ENCODE results near the gene PLXNB3.

PLXNB3 gene

GRCh38 chrX:153819384-153820040, 55.5 kb downstream of the PLXNB3 start:
- TF ChIP-seq POLR2AphosphoS5 (IDR thresholded peaks at IDR 0.05; ENCODE audit: low read depth, low read length): no peak
- TF ChIP-seq SIN3A (IDR thresholded peaks at IDR 0.05; ENCODE audit: borderline replicate concordance, insufficient read depth, low read length): no peak
- TF ChIP-seq FOXP2 (optimal IDR thresholded peaks at IDR 0.05; ENCODE audit: borderline replicate concordance, extremely low read depth, extremely low read length, insufficient read depth): no peak
- no peak for TF ChIP-seq REST (IDR thresholded peaks at IDR 0.05; ENCODE audit: insufficient read depth in 1 of 2, low read depth in 2 of 2, low read length in 2 of 2)
- no peak for TF ChIP-seq TAF1 (IDR thresholded peaks at IDR 0.05; ENCODE audit: borderline replicate concordance, insufficient read depth, low read length)

GRCh38 chrX:153820601-153821000, 56.6 kb downstream of the PLXNB3 start:
- TF ChIP-seq FOXP2 (optimal IDR thresholded peaks at IDR 0.05; ENCODE audit: borderline replicate concordance, extremely low read depth, extremely low read length, insufficient read depth): no peak
- TF ChIP-seq REST (IDR thresholded peaks at IDR 0.05; ENCODE audit: insufficient read depth in 1 of 2, low read depth in 2 of 2, low read length in 2 of 2): no peak
- TF ChIP-seq TAF1 (IDR thresholded peaks at IDR 0.05; ENCODE audit: borderline replicate concordance, insufficient read depth, low read length): no peak
- no peak for TF ChIP-seq POLR2AphosphoS5 (IDR thresholded peaks at IDR 0.05; ENCODE audit: low read depth, low read length)
- no peak for TF ChIP-seq SIN3A (IDR thresholded peaks at IDR 0.05; ENCODE audit: borderline replicate concordance, insufficient read depth, low read length)

DNA sequence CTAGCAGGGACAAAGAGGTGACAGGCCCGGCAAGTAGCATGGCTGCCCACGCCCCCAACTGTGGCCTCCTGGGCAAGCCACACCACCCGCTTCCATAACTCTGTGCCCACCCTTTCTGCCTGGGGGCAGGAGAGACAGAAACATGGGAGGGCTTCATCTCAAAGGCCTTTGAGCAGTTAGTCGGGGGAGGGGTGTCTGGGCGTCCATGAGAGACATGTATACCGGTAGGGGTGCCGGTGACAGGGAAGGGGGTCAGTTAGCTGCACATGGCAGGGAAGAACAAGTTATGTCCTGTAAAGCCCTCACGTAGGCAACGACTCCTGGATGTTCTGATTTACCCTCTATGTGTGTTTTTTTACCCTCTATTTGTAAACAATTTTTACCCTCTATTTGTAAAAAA, 57.0 kb downstream of the PLXNB3 start:
- TF ChIP-seq REST (IDR thresholded peaks at IDR 0.05; ENCODE audit: insufficient read depth in 1 of 2, low read depth in 2 of 2, low read length in 2 of 2): no peak
- TF ChIP-seq SIN3A (IDR thresholded peaks at IDR 0.05; ENCODE audit: borderline replicate concordance, insufficient read depth, low read length): no peak
- no peak for TF ChIP-seq FOXP2 (optimal IDR thresholded peaks at IDR 0.05; ENCODE audit: borderline replicate concordance, extremely low read depth, extremely low read length, insufficient read depth)
- no peak for TF ChIP-seq POLR2AphosphoS5 (IDR thresholded peaks at IDR 0.05; ENCODE audit: low read depth, low read length)
- no peak for TF ChIP-seq TAF1 (IDR thresholded peaks at IDR 0.05; ENCODE audit: borderline replicate concordance, insufficient read depth, low read length)

DNA sequence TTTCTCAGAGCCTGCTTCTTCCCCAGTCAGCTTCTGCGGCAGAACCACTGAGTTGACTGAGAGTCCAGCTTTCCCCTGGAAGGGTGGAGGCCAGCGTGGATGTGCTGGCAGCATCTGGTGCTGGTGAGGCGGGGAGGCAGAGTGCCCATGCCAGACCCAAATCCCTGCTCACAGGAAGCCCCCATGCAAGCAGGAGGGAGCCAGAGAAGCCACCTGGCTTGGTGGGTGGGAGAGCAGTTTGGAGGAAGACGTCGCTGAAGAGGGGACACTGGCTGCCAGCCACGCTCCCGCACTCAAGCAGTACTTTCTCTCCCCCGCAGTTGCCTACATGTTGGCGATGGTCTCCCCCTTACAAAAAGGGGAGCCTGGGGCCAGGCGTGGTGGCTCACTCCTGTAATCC, 60.3 kb downstream of the PLXNB3 start:
- TF ChIP-seq REST (IDR thresholded peaks at IDR 0.05; ENCODE audit: insufficient read depth in 1 of 2, low read depth in 2 of 2, low read length in 2 of 2) (no peak), POLR2AphosphoS5 (IDR thresholded peaks at IDR 0.05; ENCODE audit: low read depth, low read length) (no peak), SIN3A (IDR thresholded peaks at IDR 0.05; ENCODE audit: borderline replicate concordance, insufficient read depth, low read length) (no peak), TAF1 (IDR thresholded peaks at IDR 0.05; ENCODE audit: borderline replicate concordance, insufficient read depth, low read length) (no peak), FOXP2 (optimal IDR thresholded peaks at IDR 0.05; ENCODE audit: borderline replicate concordance, extremely low read depth, extremely low read length, insufficient read depth) (no peak)

All from PFSK-1 (cell line).